OCI-LY1 (cell line): ENCODE data around the gene ZNF771.

Experiments
- H2AFZ ChIP-seq: fragments of 200-600 bp; sonication (generic), shearing (Covaris generic); 2 replicates; pipeline ENCODE4 v1.6.0; 2014; ENCODE audit warnings: antibody characterized with exemption, mild to moderate bottlenecking, low read length
- H3F3A ChIP-seq: fragments of 200-600 bp; sonication (generic), shearing (Covaris generic); 2 replicates; pipeline ENCODE4 v1.6.0; 2014; ENCODE audit warnings: mild to moderate bottlenecking, antibody characterized with exemption, low read length, moderate library complexity; ENCODE audit not compliant: insufficient read depth
- H3K27ac ChIP-seq: fragments of 200-600 bp; sonication (generic); 2 replicates; pipeline ENCODE4 v1.5.1; 2014; ENCODE audit warnings: low read length, mixed run types, mild to moderate bottlenecking, low read depth; ENCODE audit not compliant: poor library complexity, severe bottlenecking
- H3K27me3 ChIP-seq: fragments of 200-600 bp; sonication (generic); 2 replicates; pipeline ENCODE4 v1.6.0; 2014; ENCODE audit warnings: antibody characterized with exemption, mild to moderate bottlenecking, low read length, moderate library complexity; ENCODE audit not compliant: insufficient read depth
- H3K36me3 ChIP-seq: fragments of 200-600 bp; sonication (generic); 2 replicates; pipeline ENCODE4 v1.6.1; 2014; ENCODE audit warnings: mild to moderate bottlenecking, antibody characterized with exemption, low read length, moderate library complexity, mixed read lengths; ENCODE audit not compliant: insufficient read depth
- H3K4me1 ChIP-seq: fragments of 200-600 bp; sonication (generic); 2 replicates; pipeline ENCODE4 v1.5.1; 2014; ENCODE audit warnings: mild to moderate bottlenecking, low read length, moderate library complexity; ENCODE audit not compliant: insufficient read depth, severe bottlenecking
- H3K4me2 ChIP-seq: fragments of 200-600 bp; sonication (generic), shearing (Covaris generic); 2 replicates; pipeline ENCODE4 v1.6.1; 2014; ENCODE audit warnings: low read length
- H3K4me3 ChIP-seq: fragments of 200-600 bp; sonication (generic); 2 replicates; pipeline ENCODE4 v1.5.1; 2014; ENCODE audit warnings: low read length, low read depth, mild to moderate bottlenecking, mixed read lengths; ENCODE audit not compliant: poor library complexity, severe bottlenecking
- H3K79me2 ChIP-seq: fragments of 200-600 bp; shearing (Covaris generic); 2 replicates; pipeline ENCODE4 v1.6.1; 2016; ENCODE audit warnings: mixed run types, low read length, mixed read lengths; ENCODE audit not compliant: insufficient read depth
- H3K9ac ChIP-seq: fragments of 200-600 bp; sonication (generic), shearing (Covaris generic); 2 replicates; pipeline ENCODE4 v1.6.1; 2014; ENCODE audit warnings: mild to moderate bottlenecking, low read length, mixed read lengths
- H3K9me2 ChIP-seq: fragments of 200-600 bp; sonication (generic), shearing (Covaris generic); 2 replicates; pipeline ENCODE4 v1.6.1; 2014; ENCODE audit warnings: low read depth, mild to moderate bottlenecking, low read length, mixed read lengths
- H3K9me3 ChIP-seq: fragments of 200-600 bp; shearing (Covaris generic); 2 replicates; pipeline ENCODE4 v1.6.1; 2014; ENCODE audit warnings: low read length, mixed read lengths
- H4K20me1 ChIP-seq: fragments of 200-600 bp; sonication (generic), shearing (Covaris generic); 2 replicates; pipeline ENCODE4 v1.6.0; 2016; ENCODE audit warnings: mild to moderate bottlenecking, low read length; ENCODE audit not compliant: insufficient read depth
- CTCF ChIP-seq: fragments of 200-600 bp; sonication (generic), shearing (Covaris generic); IDR thresholded peaks from 2 replicates; pipeline ENCODE4 v1.5.1; 2017; ENCODE audit warnings: mild to moderate bottlenecking, antibody characterized with exemption, low read length, moderate library complexity, mixed read lengths
- EZH2 ChIP-seq: fragments of 200-600 bp; sonication (generic), shearing (Covaris generic); IDR thresholded peaks from 2 replicates; pipeline ENCODE4 v1.8.0; 2017; ENCODE audit warnings: borderline replicate concordance, mixed run types, mild to moderate bottlenecking, antibody characterized with exemption, low read length, moderate library complexity, mixed read lengths

The ZNF771 gene

GRCh38 chr16:30399435-30400186 lies 7.8 kb upstream of the ZNF771 start:
- no peaks in the 10 kb centered on the region for H3K79me2 ChIP-seq
- no peaks in the 10 kb centered on the region for H3K9me3 ChIP-seq
- H2AFZ ChIP-seq: no peak overlapping the region
- peak overlapping the region; percentile 75 for H3K4me2 ChIP-seq
- H3K9me2 ChIP-seq: no peaks in the 10 kb centered on the region
- peaks cover 30% of the 10 kb centered on the region for H3K36me3 ChIP-seq
- TF ChIP-seq EZH2: no peak
- TF ChIP-seq CTCF: no peak
- no peaks in the 10 kb centered on the region for H3K27me3 ChIP-seq
- no peak overlapping the region for H3K27ac ChIP-seq
- peak overlapping the region; percentile 24; the same call in 1 of the 2 replicates for H3K9ac ChIP-seq
- H4K20me1 ChIP-seq: no peaks in the 10 kb centered on the region
- peaks cover 27% of the 10 kb centered on the region for H3K4me1 ChIP-seq
- H3K4me3 ChIP-seq: peak overlapping the region; percentile 50
- H3F3A ChIP-seq: no peaks in the 10 kb centered on the region

- H3K9me2 ChIP-seq: no peaks in the 10 kb centered on the region
- no peak overlapping the region for H3K27ac ChIP-seq
- peaks cover 18% of the 10 kb centered on the region for H3K4me1 ChIP-seq
- no peaks in the 10 kb centered on the region for H3K9me3 ChIP-seq
- no peak for TF ChIP-seq EZH2
- TF ChIP-seq CTCF: no peak
- H3K9ac ChIP-seq: no peak overlapping the region
- no peak overlapping the region for H2AFZ ChIP-seq
- H3K4me2 ChIP-seq: no peak overlapping the region
- H3K4me3 ChIP-seq: no peak overlapping the region
- H3K79me2 ChIP-seq: no peaks in the 10 kb centered on the region
- no peaks in the 10 kb centered on the region for H3F3A ChIP-seq
- H3K36me3 ChIP-seq: peaks cover 29% of the 10 kb centered on the region
- H3K27me3 ChIP-seq: no peaks in the 10 kb centered on the region
- no peaks in the 10 kb centered on the region for H4K20me1 ChIP-seq
These were observed 5.5 kb upstream of the ZNF771 start for GRCh38 chr16:30401768-30402425.

- H3K4me2 ChIP-seq: peak overlapping the region; percentile 66
- no peaks in the 10 kb centered on the region for H3K9me2 ChIP-seq
- H3K4me1 ChIP-seq: peaks cover 26% of the 10 kb centered on the region
- no peaks in the 10 kb centered on the region for H3F3A ChIP-seq
- peak overlapping the region; percentile 81 for H3K9ac ChIP-seq
- no peak overlapping the region for H2AFZ ChIP-seq
- H3K4me3 ChIP-seq: peak overlapping the region; percentile 91
- no peaks in the 10 kb centered on the region for H3K9me3 ChIP-seq
- TF ChIP-seq CTCF (no peak), EZH2 (no peak)
- no peak overlapping the region for H3K27ac ChIP-seq
- peaks cover 14% of the 10 kb centered on the region for H3K36me3 ChIP-seq
- H3K79me2 ChIP-seq: no peaks in the 10 kb centered on the region
- no peaks in the 10 kb centered on the region for H3K27me3 ChIP-seq
- no peaks in the 10 kb centered on the region for H4K20me1 ChIP-seq
These were observed 658 bp upstream of the ZNF771 start for GRCh38 chr16:30406795-30407101.
